Measurements from ENCODE around the gene ACER3. TPM values are rescaled to one million over a fixed set of nuclear protein-coding genes. Genes with fewer than 3 reads are reported as not detected.

Gene ACER3
- polyA plus RNA-seq, 3 donors = 22.9 to 45.4 (median 23.6) TPM

GRCh38 chr11:77024745-77025144 is 164.0 kb downstream of the ACER3 start:
- Histone ChIP-seq H2AFZ (ENCODE audit: insufficient read depth, low read depth, low read length, poor library complexity, severe bottlenecking) (no peak overlapping the region), H3K79me2 (ENCODE audit: insufficient read depth, low read length) (no peaks in the 10 kb centered on the region), H3K9me3 (replicated peaks in 1 of 2; ENCODE audit: control insufficient read depth in 1 of 2, insufficient read depth in 1 of 2, low read length in 2 of 2) (no peaks in the 10 kb centered on the region), H3K27ac (ENCODE audit: low read depth in 1 of 2, low read length in 2 of 2) (no peak overlapping the region), H3K9ac (ENCODE audit: insufficient read depth, low read length, poor library complexity, severe bottlenecking) (no peak overlapping the region), H3K4me2 (replicated peaks; ENCODE audit: extremely low read depth, low read length, poor library complexity, severe bottlenecking) (no peak overlapping the region), H3K4me1 (ENCODE audit: control insufficient read depth in 1 of 2, insufficient read depth in 2 of 2, low read length in 2 of 2) (no peaks in the 10 kb centered on the region), H4K20me1 (ENCODE audit: insufficient read depth, low read length) (no peaks in the 10 kb centered on the region), H3K36me3 (replicated peaks in 1 of 2; ENCODE audit: control insufficient read depth in 1 of 2, insufficient read depth in 2 of 2, low read length in 2 of 2) (peaks cover 28 to 39% of the 10 kb centered on the region in 2 donors), H3K4me3 (replicated peaks in 1 of 3; ENCODE audit: low read depth in 2 of 3, low read length in 3 of 3) (no peak overlapping the region), H3K27me3 (ENCODE audit: control insufficient read depth in 2 of 2, insufficient read depth in 2 of 2, low read length in 2 of 2) (no peaks in the 10 kb centered on the region)
- peaks cover 34 to 37% of the 10 kb centered on the region in 2 donors for H3K36me3 Mint-ChIP-seq
- peaks cover 0 to 3% (median 0%) of the 10 kb centered on the region in 7 donors for H3K9me3 Mint-ChIP-seq
- TF ChIP-seq CTCF (IDR thresholded peaks at IDR 0.05) = no peak
- intact Hi-C loops (cut with micrococcal nuclease) = no loop called here
- no peaks in the 10 kb centered on the region for H3K4me1 Mint-ChIP-seq
- peaks cover 0 to 3% (median 1%) of the 10 kb centered on the region in 3 donors for H3K27me3 Mint-ChIP-seq (ENCODE audit: low read depth in 3 of 3)
- no peak overlapping the region for H3K4me3 Mint-ChIP-seq
- H3K27ac Mint-ChIP-seq = no peak overlapping the region
- DNase-seq = no peak

DNA sequence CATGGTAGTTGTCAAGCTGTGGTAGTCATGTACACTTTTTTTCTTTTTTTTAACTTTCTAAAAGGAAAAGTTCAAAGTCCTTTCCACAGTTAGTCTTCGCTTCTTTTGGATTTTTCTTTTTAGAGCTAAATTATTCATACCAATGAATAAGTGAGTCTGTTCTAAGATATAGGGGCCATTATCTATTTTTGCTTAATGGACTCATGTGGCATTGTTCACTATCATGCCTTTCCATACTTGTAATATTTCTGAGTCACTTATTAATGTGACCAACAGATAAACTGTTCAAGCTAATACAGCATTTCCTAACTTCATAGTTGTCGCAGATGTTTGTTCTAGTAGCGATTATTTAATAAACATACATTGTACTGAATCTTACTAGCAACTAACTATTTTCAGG is 165.5 kb downstream of the ACER3 start:
- H3K4me3 ChIP-seq (replicated peaks in 1 of 3; ENCODE audit: low read depth in 2 of 3, low read length in 3 of 3) = no peak overlapping the region
- no peak overlapping the region for H3K27ac ChIP-seq (ENCODE audit: low read depth in 1 of 2, low read length in 2 of 2)
- H3K79me2 ChIP-seq (ENCODE audit: insufficient read depth, low read length) = no peaks in the 10 kb centered on the region
- H3K4me2 ChIP-seq (replicated peaks; ENCODE audit: extremely low read depth, low read length, poor library complexity, severe bottlenecking) = no peak overlapping the region
- peaks cover 0 to 6% of the 10 kb centered on the region in 2 donors for H3K27me3 ChIP-seq (ENCODE audit: control insufficient read depth in 2 of 2, insufficient read depth in 2 of 2, low read length in 2 of 2)
- H2AFZ ChIP-seq (ENCODE audit: insufficient read depth, low read depth, low read length, poor library complexity, severe bottlenecking) = no peak overlapping the region
- Mint-ChIP-seq H3K9me3 (peaks cover 0 to 3% (median 0%) of the 10 kb centered on the region in 7 donors), H3K27ac (no peak overlapping the region), H3K36me3 (peaks cover 19 to 22% of the 10 kb centered on the region in 2 donors), H3K4me3 (no peak overlapping the region), H3K27me3 (ENCODE audit: low read depth in 3 of 3) (peaks cover 0 to 3% (median 1%) of the 10 kb centered on the region in 3 donors), H3K4me1 (no peaks in the 10 kb centered on the region)
- H4K20me1 ChIP-seq (ENCODE audit: insufficient read depth, low read length) = no peaks in the 10 kb centered on the region
- H3K9ac ChIP-seq (ENCODE audit: insufficient read depth, low read length, poor library complexity, severe bottlenecking) = no peak overlapping the region
- no peaks in the 10 kb centered on the region for H3K9me3 ChIP-seq (replicated peaks in 1 of 2; ENCODE audit: control insufficient read depth in 1 of 2, insufficient read depth in 1 of 2, low read length in 2 of 2)
- no peak for TF ChIP-seq CTCF (IDR thresholded peaks at IDR 0.05)
- intact Hi-C loops (cut with micrococcal nuclease) = no loop called here
- WGBS (ENCODE audit: insufficient coverage) = no CpG with 5 or more reads among the region's 3 CpGs
- H3K36me3 ChIP-seq (replicated peaks in 1 of 2; ENCODE audit: control insufficient read depth in 1 of 2, insufficient read depth in 2 of 2, low read length in 2 of 2) = peaks cover 13 to 25% of the 10 kb centered on the region in 2 donors
- no peaks in the 10 kb centered on the region for H3K4me1 ChIP-seq (ENCODE audit: control insufficient read depth in 1 of 2, insufficient read depth in 2 of 2, low read length in 2 of 2)
- no peak for DNase-seq

Data from CD14-positive monocyte (primary cell).